ENCODE data around the gene CDIPT.
"Not testable (repeated sequence)": the region's sequence is repeated elsewhere in the genome, so short reads cannot be mapped to it uniquely, and the experiment has no call there.

The CDIPT gene, protein sequence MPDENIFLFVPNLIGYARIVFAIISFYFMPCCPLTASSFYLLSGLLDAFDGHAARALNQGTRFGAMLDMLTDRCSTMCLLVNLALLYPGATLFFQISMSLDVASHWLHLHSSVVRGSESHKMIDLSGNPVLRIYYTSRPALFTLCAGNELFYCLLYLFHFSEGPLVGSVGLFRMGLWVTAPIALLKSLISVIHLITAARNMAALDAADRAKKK

DNA sequence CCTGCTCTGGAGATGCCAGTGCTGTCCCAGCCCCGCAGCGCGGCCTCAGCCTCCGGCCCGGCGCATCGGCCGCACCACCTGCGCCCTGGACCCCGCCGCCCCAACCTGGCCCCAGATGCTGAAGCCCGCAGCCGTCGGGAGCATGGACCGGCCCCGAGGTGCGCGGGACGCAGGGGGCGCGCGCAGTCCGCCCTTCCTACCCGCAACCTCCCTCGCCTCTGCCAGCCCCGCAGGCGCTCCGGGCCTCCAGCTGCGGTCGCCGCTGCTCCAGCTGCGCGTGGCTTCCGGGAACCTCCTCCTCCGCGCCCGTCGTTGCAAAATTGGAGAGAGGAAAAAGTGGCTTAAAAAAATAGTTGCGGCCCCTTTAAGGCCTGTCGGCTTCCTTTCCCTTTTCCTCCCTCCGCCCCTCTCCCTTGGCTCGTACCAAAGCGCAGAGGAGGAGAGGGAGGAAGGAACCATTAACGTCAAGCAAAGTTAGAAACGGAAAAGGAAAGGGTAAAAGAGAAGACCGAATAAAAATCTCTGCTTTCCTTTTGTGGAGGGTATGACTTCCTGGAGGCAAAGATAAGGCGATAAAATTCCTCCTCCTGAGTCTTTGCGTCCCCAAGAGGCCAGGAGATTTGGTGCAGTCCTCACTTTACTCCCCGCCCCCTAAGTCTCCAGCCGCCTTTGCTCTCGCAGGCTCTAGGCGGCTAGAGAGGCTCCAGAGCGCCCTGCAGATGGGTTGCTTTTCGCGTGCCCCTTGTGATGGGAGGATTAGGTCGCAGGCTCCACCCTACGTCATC is at the start of gene CDIPT:
Gene CDIPT (minus strand): TSS at position 343 of the 785 bp plus-strand sequence. CDS start 369 bp downstream, outside the sequence.
- DNase-seq: peak; percentile 96

DNA sequence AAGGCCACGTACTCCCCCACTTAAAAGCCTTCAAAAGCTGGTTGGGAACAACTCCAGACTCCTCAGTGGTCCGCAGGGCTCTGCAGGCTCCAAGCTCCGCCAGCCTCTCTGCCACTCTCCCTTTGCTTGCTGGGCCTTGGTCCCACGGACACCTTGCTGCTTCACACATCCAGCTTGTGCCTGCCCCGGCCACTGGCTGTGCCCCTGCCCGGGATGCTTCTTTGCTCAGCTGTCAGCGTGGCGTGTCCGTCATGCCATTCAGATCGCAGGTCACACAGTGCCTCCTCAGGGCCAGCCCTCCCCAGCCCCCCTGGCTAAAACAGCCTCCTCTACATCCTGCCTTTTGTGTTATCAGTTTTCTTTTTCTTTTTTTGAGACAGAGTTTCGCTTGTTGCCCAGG is 49.1 kb upstream of the CDIPT start:
- no peak for DNase-seq

DNA sequence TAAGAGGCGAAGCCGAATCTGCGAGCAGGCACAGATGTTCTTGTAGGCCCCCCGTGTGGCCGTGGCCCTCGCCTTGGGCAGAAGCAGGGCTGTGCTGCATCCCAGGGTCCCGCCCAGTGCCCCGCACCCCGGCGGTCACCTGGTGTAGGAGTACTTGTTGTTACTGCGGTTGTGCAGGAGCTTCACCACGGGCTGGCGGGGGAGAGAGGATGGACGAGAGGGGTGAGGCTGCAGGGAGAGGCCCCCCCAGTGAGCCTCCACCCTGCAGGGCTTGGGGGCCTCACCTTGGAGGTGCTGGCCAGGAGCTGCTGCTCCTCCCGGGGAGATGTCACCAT is 48.6 kb upstream of the CDIPT start:
- no peak for DNase-seq

DNA sequence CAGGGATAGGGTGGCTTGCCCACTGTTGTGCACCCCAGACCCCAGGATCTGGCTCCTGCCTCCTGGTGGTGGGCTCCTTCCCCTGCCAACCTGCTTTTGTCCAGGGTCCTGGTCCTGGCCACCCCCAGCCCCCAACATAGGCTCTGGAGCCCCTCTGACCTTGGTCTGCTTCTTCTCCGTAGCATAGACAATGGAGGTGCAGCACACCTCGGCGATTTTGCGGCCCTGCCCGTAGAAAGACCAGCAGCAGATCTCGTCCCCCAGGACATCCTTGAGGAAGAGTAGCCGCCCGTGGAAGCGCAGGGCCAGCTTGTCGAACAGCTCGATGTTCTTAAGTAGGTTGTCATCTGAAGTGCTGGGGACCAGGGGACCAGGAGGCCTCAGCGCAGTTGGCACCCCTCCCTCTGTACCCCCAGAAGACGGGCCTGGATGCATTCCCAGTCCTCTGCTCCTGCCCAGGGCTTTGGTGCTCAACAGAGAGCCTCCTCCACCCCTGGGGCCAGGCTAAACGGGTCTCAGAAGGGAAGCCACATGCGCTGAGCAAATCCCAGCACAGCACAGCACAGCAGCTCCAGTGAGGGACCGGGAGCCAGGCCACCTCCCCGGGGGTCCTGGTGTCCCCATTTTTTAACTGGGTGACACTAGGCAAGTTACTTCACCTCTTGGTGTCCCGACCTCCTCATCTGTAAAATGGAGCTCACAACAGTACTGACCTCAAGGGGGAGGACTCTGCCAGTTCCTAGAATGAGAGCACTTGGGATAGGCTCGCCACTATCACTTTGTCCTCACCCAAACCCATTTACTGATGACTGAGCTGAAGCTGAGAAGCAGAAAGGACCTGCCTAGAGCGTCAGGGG is 48.0 kb upstream of the CDIPT start:
- no peak for DNase-seq

DNA sequence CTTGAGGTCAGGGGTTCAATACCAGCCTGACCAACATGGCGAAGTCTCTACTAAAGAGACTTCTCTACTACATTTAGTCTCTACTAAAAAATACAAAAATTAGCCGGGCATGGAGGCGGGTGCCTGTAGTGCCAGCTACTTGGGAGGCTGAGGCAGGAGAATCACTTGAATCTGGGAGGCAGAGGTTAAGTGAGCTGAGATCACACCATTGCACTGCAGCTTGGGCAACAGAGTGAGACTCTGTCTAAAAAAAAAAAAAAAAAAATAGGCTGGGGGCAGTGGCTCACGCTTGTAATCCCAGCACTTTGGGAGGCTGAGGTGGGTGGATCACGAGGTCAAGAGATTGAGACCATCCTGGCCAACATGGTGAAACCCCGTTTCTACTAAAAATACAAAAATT is 46.8 kb upstream of the CDIPT start:
- not testable (repeated sequence) for DNase-seq

DNA sequence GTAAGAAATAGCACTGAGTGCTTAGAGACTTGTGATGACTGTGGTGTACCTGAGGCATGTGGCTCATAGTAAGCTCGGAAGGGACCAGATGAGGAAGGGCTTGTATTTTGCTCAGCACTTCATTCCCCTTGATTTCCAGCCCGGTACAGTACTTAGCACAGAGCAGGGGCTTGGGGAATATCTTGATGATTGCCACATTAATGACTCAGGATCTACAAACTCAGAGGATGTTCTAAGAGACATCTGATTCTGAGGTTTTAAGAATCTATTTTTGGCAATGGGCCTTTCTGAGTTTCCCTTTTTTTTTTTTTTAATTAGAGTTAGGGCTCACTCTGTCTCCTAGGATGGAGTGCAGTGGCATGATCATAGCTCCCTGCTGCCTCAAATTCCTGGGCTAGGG is 46.4 kb upstream of the CDIPT start:
- DNase-seq: no peak

DNA sequence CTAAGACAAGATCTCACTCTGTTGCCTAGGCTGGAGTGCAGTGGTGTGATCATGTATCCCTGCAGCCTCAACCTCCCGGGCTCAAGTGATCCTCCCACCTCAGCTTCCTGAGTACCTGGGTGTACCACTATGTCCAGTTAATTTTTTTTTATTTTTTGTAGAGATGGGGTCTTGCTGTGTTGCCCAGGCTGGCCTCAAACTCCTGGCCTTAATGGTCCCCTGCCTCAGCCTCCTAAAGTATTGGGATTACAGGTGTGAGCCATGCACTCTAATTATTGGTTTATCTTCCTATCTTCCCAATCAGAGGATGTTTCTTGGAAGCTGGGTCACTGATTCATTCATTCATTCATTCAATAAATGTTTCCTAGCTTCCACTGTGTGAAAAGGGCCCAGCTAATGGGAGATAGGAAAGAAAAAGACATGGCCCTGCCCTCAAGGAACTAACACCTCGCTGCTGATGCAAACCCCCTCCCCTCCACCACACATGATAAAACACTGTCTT is 45.7 kb upstream of the CDIPT start:
- no peak for DNase-seq

DNA sequence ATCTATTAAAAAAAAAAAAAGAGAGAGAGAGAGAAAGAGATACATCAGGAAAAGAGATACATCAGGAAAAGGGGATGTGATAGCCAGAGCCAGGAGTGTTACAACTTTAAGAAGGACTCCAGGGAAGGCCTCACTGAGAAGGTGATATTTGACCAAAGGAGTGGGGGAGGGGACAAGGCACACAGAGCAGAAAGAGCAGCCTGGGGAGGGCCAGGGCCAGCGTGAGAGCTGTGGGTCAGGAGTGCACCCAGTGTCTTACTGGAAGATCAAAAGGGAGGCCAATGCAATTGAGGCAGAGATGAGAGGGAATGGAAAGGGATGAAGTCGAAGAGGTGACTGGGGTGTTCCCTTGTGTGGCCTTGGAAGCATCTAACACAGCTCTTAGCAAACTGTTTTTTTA is 44.9 kb upstream of the CDIPT start:
- DNase-seq: no peak

DNA sequence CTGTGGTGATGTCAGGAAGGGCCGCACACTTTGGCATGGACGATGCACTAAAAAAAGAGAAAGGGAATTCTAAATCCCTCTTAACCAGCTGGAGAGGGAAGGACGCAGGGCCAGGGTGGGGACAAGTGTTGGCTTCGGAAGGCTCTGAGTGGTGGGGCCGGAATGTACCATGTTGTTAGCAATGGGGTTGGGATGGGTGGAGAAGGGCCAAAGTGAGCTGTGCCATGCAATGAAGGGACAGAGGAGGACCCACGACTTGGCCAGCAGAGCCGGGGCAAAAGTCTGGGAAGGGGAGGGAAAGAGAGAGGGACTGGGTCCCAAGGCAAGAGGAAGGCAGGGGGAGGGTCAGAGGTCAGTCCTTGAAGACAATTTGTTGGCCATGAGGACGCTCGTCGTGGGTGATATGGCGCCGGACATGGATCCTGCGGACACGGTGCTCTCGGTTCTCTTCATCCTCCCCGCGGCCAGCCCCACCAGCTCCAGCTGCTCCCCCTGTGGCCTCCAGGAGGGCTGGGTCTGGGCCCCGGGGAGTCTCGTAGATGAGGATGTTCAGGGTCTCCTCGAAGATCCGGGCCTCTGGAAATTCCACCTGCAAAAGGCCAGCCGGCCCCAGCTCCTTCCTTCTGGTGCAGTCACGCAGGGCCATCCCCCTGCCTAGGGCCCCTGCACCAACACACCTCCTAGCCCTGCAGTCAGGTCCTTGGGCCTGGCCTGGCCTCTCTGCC is 43.7 kb upstream of the CDIPT start:
- no peak for DNase-seq

DNA sequence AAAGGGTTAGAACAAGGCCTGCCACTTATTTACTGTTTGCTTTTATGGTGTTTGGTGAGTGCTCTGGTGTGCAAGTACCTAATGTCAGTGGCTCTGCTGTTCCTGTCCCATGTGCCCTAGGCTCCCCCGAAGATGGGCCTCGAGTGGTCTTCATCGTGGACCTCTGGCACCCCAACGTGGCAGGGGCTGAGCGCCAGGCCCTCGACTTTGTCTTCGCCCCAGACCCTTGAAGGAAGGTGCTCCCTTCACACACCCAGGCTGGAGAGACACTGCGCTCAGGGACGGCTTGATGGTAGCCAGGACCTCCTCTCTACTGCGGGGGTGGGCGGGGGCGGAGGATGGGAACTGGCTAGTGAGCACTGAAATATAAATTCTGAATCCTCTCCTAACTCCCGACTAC is 42.6 kb upstream of the CDIPT start:
- DNase-seq: no peak

DNA sequence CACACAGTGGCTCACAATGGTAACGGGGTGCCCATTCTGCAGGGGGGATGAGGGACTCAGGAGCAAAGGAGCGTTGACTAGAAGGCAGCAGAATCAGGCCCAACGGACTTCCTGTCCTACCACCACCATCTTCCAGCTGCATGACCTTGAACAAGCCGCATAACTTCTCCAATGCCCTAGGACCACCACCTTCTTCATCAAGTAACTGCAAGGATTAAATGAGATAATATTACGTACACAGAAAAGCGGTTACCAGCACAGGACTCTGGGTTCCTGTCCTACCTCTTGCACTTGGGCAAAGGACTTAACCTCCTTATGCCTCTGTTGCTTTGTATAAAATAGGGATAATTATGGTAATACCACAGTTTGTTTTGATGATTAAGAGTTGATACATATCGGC is 41.9 kb upstream of the CDIPT start:
- DNase-seq: no peak

DNA sequence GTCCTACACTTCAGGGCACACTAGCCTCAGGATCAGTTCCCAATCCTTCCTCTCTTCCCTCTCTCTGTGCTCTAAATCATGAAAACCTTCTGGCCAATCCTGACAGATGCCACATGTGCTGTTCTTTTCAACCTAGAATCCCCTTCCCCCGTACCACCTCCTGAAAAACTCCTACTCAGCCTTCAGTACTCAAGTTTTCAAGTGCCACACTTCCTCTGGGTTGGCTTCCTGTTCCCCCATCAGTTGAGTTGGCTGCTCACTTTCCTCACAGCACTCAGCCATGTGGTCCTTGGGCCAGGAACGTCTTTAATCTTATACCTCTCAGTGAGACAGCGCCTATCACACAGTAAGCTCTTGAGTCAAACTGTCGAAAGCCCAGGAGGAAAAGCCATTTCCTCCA is 40.6 kb upstream of the CDIPT start:
- DNase-seq: no peak

DNA sequence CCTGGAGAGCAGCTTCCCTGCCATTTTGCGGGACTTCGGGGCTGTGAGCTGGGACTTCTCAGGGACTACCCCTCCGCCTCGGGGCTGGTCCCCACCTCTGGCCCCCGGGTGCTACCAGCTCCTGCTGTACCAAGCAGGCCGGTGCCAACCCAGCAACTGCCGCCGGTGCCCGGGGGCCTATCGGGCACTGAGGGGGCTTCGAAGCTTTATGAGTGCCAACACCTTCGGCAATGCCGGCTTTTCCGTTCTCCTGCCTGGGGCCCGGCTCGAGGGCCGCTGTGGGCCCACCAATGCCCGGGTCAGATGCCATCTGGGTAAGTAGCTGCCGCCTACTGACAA is 38.5 kb upstream of the CDIPT start:
- no peak for DNase-seq

DNA sequence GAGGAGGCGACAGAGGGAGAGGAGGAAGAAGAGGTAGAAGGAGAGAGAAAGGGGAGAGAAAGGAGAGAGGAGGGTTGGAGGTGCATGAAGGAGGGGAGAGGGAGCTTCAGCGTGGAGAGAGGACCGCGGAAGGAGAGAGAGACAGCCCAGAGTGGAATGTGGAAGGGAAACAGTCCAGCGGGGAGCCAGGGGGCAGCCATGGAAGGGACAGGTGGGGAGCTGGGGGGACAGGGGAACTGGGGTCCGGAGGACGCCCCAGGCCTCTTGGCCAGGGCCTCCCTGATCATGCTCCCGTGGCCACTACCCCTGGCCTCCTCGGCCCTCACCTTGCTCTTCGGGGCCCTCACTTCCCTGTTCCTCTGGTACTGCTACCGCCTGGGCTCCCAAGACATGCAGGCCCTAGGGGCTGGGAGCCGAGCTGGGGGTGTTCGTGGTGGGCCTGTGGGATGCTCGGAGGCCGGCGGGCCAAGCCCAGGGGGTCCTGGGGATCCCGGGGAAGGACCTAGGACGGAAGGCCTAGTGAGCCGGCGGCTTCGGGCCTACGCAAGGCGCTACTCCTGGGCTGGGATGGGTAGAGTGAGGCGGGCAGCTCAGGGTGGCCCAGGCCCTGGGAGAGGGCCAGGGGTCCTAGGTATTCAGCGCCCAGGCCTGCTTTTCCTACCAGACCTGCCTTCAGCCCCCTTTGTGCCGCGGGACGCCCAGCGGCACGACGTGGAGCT is 38.0 kb upstream of the CDIPT start:
- no peak for DNase-seq

DNA sequence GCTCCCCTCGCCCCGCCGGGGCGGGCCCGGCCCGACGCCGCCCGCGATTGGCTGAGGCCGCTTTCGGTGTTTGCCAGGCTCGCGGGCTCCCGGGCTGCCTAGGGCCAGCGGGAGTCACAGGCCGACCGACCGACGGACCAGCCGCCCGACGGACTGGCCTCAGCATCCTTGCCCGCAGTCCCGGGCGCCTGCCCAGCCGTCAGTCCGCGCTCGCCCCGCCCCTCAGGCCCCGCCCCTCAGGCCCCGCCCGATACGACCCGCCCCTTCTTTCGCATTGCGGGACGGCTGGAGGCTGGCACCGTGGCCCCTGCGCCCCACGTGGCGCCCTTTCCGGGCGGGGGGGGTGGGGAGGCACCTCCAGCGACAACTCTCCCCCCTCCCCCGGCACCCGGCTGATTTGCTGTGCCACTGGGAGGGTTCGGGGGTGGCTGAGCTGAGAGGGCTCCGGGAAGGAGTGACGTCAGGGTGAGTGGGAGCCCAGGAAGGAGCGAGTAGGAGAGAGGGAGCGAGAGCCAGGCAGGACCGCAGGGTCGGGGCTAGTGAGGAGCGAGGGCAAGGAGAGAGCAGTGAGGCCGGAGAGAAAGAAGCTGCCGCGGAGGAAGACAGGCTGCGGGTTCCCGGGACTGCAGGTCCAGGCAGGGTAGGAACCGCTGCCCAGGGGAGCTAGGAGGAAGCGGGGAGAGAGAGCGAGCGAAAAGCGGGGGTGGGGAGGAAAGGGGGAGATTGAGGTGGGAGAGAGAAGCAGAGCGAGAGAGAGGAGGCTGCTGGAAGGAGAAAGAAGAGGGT is 37.3 kb upstream of the CDIPT start, which contains the start of gene ASPHD1:
Gene ASPHD1 (plus strand): TSS at position 387 of the 786 bp plus-strand sequence. CDS start 484 bp downstream, outside the sequence.
- DNase-seq: peak; percentile 79

DNA sequence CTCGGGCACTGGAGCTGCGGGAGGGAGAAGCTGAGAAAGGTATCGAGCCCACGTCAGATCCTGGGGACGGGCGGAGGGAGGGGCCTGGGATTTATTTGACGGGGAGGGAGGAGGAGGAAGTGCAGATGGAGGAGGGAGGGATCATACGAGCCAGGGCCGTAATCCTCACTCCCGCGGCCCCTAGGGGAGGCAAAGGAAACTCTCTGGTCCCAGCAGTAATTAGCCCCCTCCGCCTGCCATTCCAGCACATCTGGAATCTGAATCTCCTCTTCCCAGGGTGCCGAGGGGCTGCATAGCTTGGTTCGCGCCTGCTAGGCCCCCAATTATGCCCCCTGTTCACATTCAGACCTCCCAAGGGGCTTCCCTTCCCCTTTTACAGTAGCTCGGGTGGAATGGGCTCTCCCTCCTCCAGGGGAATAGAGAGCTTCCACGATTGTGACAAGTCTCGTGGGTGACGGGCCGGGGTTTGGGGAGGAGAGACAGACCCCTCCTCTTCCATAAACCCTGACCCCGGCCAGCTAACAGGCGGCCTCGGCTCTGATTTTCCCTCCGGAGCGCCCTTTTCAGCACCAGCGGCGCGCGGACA is 36.6 kb upstream of the CDIPT start, which contains the start of gene SEZ6L2:
Gene SEZ6L2 (minus strand): TSS at position 35 of the 586 bp plus-strand sequence. CDS start 531 bp downstream, outside the sequence.
- no peak for DNase-seq

DNA sequence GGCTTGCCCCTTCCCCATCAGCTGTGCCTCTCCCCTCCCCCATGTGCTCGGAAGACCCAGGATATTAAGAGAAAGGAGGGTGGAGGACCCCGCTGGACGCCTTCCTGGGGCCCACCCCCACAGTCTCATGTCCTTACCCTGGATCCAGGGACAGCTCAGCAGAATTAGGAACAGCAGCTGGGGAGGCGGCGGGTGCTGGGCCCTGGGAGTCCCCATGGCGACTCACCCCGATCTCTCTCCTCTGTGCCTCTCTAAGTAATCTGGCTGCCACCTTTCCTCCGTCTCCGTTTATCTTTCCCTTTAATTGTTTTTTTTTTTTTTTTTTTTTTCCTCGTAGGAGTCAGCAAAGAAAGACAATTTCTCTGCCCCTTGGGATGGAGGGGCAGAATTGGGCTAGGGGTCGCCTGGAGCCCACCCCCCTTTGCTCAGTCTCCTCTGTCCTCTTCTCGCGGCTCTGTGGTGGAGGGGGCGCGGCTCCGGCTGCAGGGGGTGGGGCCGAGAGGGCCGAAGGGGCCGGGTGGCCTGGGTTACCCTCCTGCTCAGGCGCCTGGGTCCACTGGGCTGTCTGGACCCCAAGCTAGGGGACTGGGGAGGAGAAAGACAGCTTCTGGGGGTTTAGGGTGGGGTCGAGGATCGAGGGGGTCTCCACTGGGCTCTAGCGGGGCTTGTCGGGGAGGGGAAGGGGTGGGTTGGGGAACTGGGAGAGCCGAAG is 35.9 kb upstream of the CDIPT start:
- DNase-seq: no peak

DNA sequence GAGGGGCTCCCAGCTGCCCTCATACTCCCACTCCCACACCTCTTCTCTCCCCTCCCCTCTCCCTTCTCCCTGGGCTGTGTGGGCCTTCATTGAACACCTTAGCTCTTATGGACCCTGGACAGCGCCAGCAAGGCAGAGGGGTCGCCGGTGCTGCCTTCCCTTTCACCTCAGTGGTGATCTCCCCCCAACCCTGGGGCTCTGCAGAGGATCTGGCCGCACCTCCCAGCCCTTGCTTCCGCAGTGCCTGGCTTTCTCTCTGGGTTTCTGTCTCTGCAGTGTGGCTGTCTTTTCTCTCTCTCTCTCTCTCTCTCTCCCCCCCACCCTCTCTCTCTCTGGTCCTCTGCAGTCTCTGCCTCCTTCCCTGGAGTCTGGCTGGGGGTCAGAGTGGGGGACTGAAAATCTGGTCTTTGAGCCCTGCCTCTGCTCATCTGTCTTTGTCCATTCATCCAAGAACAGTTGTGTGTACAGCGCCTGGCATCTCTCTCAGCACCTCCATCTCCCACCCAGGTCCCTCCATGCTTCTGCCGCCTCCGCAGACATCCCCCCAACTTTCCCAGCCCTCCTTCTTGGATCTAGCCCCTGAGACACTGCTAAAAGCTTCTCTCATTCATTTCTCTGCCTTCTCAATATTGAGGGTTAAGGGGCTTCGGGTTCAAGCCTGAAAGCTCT is 35.2 kb upstream of the CDIPT start:
- no peak for DNase-seq

DNA sequence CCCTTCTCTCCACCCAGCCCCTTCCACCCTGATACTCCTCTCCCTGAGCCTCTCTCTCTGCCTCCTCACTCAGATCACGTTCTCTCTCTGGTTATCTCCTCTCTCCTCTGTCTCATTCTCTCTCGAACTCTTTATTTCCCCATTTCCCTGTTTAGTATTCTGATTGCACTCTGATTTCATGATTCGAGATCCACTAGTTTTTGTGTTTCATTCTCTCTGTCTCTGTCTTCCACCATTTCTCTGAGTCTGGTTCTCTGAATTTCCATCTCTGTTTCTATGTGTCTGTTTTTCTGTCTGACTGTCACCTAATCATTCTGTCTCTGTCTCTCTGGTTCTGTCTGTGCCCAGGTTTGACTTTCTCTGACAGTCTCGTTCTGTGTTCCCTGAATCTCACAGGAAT is 34.3 kb upstream of the CDIPT start:
- DNase-seq: no peak

DNA sequence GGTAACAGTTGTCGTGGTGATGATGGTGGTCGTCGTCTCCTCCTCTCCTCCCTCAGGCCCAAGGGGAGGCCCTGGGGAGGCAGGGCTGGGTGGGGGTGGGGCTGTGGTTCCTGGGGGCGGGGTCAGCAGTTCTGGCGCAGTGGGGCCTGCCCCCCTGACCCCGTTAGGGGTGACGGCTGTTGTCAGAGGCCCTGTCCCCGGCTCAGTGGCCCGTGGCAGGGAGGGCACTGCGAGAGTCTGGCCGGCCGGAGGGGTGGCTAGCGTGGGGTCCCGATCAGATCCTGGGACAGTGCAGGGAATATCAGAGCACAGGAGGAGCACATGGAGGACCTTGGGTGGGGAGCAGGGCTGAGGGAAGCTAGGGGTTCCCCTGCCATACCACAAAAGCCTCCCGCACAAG is 33.8 kb upstream of the CDIPT start:
- no peak for DNase-seq

Data from CD4-positive, alpha-beta T cell treated with Interleukin-10 for 1 hour (primary cell).